GM19467 (cell line): Measurements from ENCODE around the gene PARP16.

ENCODE experiments used
- ATAC-seq: cut with Tn5 transposase; IDR thresholded peaks from one replicate; pipeline ENCODE4 v1.9.1; 2021; ENCODE audit warnings: mild to moderate bottlenecking, moderate library complexity; ENCODE audit not compliant: unreplicated experiment

PARP16 gene

GRCh38 chr15:65286704-65287519 is at the start of gene PARP16:
Gene PARP16 (minus strand): TSS chr15:65286883. CDS start chr15:65286426, 457 bp downstream.
- ATAC-seq, result peak; percentile 83

GRCh38 chr15:65335278-65336055 is 48.8 kb upstream of the PARP16 start:
- ATAC-seq, result no peak

GRCh38 chr15:65334586-65335231 is 48.0 kb upstream of the PARP16 start:
- no peak for ATAC-seq

- no peak for ATAC-seq
Observed at GRCh38 chr15:65333856-65334255, 47.2 kb upstream of the PARP16 start.

GRCh38 chr15:65333148-65333820 is 46.6 kb upstream of the PARP16 start:
- ATAC-seq, result no peak

- ATAC-seq, result no peak
Observed at GRCh38 chr15:65332391-65333147, 45.9 kb upstream of the PARP16 start.

GRCh38 chr15:65331811-65332210 is 45.1 kb upstream of the PARP16 start:
- no peak for ATAC-seq

GRCh38 chr15:65330934-65331645 is 44.4 kb upstream of the PARP16 start:
- ATAC-seq, result no peak

GRCh38 chr15:65329984-65330735 is 43.5 kb upstream of the PARP16 start:
- ATAC-seq, result no peak

GRCh38 chr15:65329288-65329983 is 42.8 kb upstream of the PARP16 start:
- no peak for ATAC-seq

- no peak for ATAC-seq
Observed at GRCh38 chr15:65328506-65329287, 42.0 kb upstream of the PARP16 start.

- ATAC-seq, result no peak
Observed at GRCh38 chr15:65327651-65328393, 41.1 kb upstream of the PARP16 start.

- ATAC-seq, result no peak
Observed at GRCh38 chr15:65326818-65327217, 40.1 kb upstream of the PARP16 start.

GRCh38 chr15:65326117-65326526 is 39.4 kb upstream of the PARP16 start:
- ATAC-seq, result no peak

GRCh38 chr15:65323071-65323511 is 36.4 kb upstream of the PARP16 start:
- ATAC-seq, result no peak

- ATAC-seq, result no peak
Observed at GRCh38 chr15:65318870-65319356, 32.2 kb upstream of the PARP16 start.
